Mucosa of rectum (tissue), 2 donors: ENCODE data around the gene MIOX.

ENCODE experiments used
- H3K27ac ChIP-seq, 2 donors: one replicate each; pipeline ENCODE4 v1.7.0; 2013; ENCODE audit warnings: inconsistent platforms in 2 of 2, low read depth in 2 of 2, low read length in 2 of 2
- H3K27me3 ChIP-seq, 2 donors: one replicate each; pipeline ENCODE4 v1.7.0; 2013; ENCODE audit warnings: low read length in 2 of 2; ENCODE audit not compliant: control insufficient read depth in 2 of 2, insufficient read depth in 2 of 2
- H3K36me3 ChIP-seq, 2 donors: one replicate each; pipeline ENCODE4 v1.7.0; 2013; ENCODE audit warnings: low read length in 2 of 2; ENCODE audit not compliant: control insufficient read depth in 2 of 2, insufficient read depth in 2 of 2
- H3K4me1 ChIP-seq, 2 donors: one replicate each; pipeline ENCODE4 v1.7.0; 2013; ENCODE audit warnings: low read length in 2 of 2, mild to moderate bottlenecking in 1 of 2; ENCODE audit not compliant: control insufficient read depth in 2 of 2, insufficient read depth in 2 of 2
- H3K4me3 ChIP-seq, 2 donors: one replicate each; pipeline ENCODE4 v1.7.0; 2013; ENCODE audit warnings: low read length in 2 of 2
- H3K9ac ChIP-seq, 2 donors: one replicate each; pipeline ENCODE4 v1.7.0; 2013; ENCODE audit warnings: low read length in 2 of 2, low read depth in 1 of 2, mild to moderate bottlenecking in 1 of 2
- H3K9me3 ChIP-seq, 2 donors: one replicate each; pipeline ENCODE4 v1.7.0; 2013; ENCODE audit warnings: low read length in 2 of 2; ENCODE audit not compliant: control insufficient read depth in 2 of 2
- donor health status: healthy.
- donor health status: Normal muscosa, but diverticular disease.

MIOX gene

DNA sequence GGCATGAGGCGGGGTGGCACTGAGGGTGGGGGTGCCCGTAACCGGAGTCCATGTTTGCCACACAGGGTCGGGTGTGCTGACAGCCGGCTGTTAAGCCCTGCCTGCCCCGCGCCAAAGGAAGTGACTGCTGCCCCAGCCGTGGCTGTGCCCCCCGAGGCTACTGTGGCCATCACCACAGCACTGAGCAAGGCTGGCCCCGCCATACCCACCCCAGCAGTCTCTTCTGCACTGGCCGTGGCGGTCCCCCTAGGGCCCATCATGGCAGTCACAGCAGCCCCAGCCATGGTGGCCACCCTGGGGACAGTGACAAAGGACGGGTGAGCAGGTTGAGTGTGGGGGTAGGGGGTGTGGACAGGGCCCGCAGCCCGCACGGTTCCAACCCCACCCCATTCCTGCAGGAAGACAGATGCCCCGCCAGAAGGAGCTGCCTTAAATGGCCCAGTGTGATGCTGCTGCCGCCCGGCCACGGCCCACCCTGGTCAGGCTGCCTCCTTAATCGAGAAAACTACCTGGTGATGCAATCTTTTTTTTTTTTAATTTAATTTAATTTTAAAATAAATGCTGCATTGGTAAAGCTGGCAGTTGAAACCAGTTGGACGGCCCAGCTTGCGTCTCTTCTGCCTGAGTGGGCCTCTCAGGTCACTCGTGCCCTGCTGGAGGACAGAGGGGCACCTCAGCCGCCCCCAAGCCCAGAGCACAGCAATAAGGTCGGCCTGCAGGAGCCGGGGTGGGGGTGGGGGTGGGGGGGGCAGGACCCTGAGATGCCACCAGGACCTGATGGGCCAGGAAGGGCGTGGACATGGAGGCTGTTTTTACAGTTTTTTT is 42.6 kb upstream of the MIOX start:
- no peak overlapping the region for H3K4me3 ChIP-seq
- H3K9me3 ChIP-seq, result no peaks in the 10 kb centered on the region
- no peaks in the 10 kb centered on the region for H3K4me1 ChIP-seq
- peaks cover 41% of the 10 kb centered on the region in 2 donors for H3K36me3 ChIP-seq
- H3K9ac ChIP-seq, result no peak overlapping the region
- no peak overlapping the region for H3K27ac ChIP-seq
- H3K27me3 ChIP-seq, result no peaks in the 10 kb centered on the region

DNA sequence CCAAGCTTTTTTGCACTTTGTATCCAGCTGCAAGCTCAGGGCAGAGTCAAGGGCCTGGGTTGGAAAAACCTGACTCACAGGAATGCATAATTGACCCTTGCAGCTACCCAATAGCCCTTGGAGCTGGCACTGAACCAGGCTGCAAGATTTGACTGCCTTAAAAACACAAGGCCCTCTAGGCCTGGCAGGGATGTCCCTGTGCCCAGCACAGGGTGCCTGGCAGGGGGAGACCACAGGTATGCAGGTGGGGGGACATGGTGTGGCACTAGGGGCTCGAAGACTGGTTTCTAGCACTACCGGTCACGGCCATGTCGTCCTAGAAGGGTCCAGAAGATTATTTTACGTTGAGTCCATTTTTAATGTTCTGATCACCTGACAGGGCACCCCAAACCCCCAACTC is 42.0 kb upstream of the MIOX start:
- H3K9me3 ChIP-seq, result no peaks in the 10 kb centered on the region
- no peaks in the 10 kb centered on the region for H3K27me3 ChIP-seq
- H3K9ac ChIP-seq, result no peak overlapping the region
- H3K4me1 ChIP-seq, result no peaks in the 10 kb centered on the region
- no peak overlapping the region for H3K27ac ChIP-seq
- H3K36me3 ChIP-seq, result peaks cover 35 to 36% of the 10 kb centered on the region in 2 donors
- no peak overlapping the region for H3K4me3 ChIP-seq

- H3K9ac ChIP-seq, result no peak overlapping the region
- H3K4me1 ChIP-seq, result no peaks in the 10 kb centered on the region
- no peak overlapping the region for H3K27ac ChIP-seq
Measured at GRCh38 chr22:50445071-50445879, 41.4 kb upstream of the MIOX start.

DNA sequence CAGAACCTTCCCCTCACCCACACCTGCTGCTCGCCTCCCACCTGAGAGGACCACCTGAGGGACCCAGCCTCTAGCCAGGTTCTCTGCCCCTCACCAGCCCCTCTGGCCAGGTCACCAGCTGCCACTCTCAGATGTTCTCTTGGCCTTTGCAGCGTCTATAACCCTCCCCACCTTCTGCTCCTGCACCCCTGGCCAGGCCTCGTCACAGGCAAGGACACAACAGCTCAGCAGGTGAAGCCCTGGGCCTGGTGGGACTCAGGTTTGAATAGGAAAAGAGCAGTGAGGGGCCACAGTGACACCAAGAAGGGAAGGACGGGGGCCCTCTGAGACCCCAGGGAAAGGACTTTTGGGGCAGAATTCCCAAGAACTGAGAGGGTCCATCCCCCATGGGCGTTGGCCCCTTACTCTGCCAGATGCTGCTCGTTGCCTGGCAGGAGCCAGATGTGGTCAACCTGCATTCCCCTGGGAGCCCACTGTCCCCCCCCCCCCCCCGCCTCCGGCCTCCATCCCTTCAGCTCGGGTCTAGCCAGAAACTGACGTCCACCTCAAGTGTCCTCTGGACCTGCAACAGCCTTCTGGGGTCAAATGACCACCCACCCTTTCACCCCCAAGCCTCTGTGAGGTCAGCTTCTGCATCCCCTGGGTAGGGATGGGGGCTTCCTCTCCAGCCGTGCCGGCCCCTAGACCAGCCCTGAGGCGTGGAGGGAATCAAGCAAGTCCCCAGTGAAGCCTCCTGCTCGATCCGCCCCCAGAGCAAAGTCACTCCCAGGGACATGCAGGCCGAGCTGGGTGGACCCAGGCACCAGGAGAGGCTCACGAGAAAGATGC is 40.6 kb upstream of the MIOX start:
- Histone ChIP-seq H3K27me3 (no peaks in the 10 kb centered on the region), H3K9me3 (no peaks in the 10 kb centered on the region), H3K4me1 (no peaks in the 10 kb centered on the region), H3K4me3 (no peak overlapping the region), H3K9ac (no peak overlapping the region), H3K27ac (no peak overlapping the region), H3K36me3 (peaks cover 30 to 37% of the 10 kb centered on the region in 2 donors)

More at GRCh38 chr22:50445071-50445879, 41.4 kb upstream of the MIOX start:
- H3K36me3 ChIP-seq, result peaks cover 30 to 36% of the 10 kb centered on the region in 2 donors
- H3K9me3 ChIP-seq, result no peaks in the 10 kb centered on the region
- no peak overlapping the region for H3K4me3 ChIP-seq
- H3K27me3 ChIP-seq, result no peaks in the 10 kb centered on the region

- Histone ChIP-seq H3K4me1 (no peaks in the 10 kb centered on the region), H3K27ac (no peak overlapping the region), H3K9me3 (no peaks in the 10 kb centered on the region), H3K4me3 (no peak overlapping the region), H3K9ac (no peak overlapping the region), H3K36me3 (peaks cover 27 to 34% of the 10 kb centered on the region in 2 donors), H3K27me3 (no peaks in the 10 kb centered on the region)
Measured at GRCh38 chr22:50446708-50447575, 39.7 kb upstream of the MIOX start.

- H3K9me3 ChIP-seq, result no peaks in the 10 kb centered on the region
- H3K4me3 ChIP-seq, result no peak overlapping the region
- no peak overlapping the region for H3K9ac ChIP-seq
- H3K27me3 ChIP-seq, result no peaks in the 10 kb centered on the region
- H3K36me3 ChIP-seq, result peaks cover 25 to 33% of the 10 kb centered on the region in 2 donors
- no peaks in the 10 kb centered on the region for H3K4me1 ChIP-seq
- H3K27ac ChIP-seq, result no peak overlapping the region
Measured at GRCh38 chr22:50447576-50448551, 38.8 kb upstream of the MIOX start.

DNA sequence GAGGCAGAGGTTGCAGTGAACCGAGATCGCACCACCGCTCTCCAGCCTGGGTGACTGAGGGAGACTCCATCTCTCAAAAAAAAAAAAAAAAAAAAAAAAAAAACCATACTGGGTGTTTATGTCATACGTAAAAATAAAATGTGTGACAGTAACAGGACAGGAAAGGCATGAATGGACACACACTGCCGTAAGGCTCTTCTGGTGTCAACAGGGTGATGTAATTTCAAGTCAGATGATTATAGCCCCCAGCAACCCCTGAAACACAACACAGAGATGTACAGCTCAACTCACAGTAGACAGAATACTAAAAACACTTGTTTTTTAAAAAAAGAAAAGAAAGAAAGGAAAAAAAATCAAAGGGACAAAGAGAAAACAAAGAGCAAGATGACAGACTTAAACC is 34.0 kb upstream of the MIOX start:
- Histone ChIP-seq H3K9ac (no peak overlapping the region), H3K4me1 (no peaks in the 10 kb centered on the region), H3K27ac (no peak overlapping the region), H3K36me3 (peaks cover 41 to 58% of the 10 kb centered on the region in 2 donors), H3K4me3 (no peak overlapping the region), H3K27me3 (no peaks in the 10 kb centered on the region), H3K9me3 (no peaks in the 10 kb centered on the region)

DNA sequence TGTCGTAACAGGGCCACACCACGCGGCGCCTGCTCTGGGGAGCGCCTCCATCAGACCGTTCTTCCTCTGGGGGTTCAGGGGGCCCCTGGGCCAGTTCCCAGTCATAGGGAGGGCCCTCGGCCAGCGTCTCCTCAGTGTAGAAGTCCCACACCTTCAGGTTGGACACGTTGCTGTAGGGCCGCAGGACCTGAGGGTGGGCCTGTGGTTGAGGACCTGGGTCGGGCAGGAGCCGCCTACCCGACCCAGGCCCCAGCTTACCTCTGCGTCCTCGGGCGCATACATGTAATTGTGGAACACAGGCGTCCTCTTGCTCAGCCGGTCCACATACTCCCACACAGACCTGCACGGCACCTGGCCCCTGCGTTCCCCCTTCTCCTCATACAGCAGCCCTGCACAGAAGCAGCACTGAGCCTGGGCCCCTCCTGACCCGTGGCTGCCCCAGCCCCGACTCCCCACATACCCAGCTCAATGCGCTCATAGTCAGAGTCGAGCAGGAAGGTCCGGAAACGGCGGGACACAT is 32.0 kb upstream of the MIOX start:
- H3K9me3 ChIP-seq, result no peaks in the 10 kb centered on the region
- H3K27me3 ChIP-seq, result no peaks in the 10 kb centered on the region
- no peak overlapping the region for H3K27ac ChIP-seq
- peaks cover 46 to 60% of the 10 kb centered on the region in 2 donors for H3K36me3 ChIP-seq
- H3K4me1 ChIP-seq, result no peaks in the 10 kb centered on the region
- no peak overlapping the region for H3K9ac ChIP-seq
- H3K4me3 ChIP-seq, result no peak overlapping the region
